OCI-LY7 (cell line): ENCODE results near the gene RAB26. TPM values are rescaled to one million over a fixed set of nuclear protein-coding genes. Genes with fewer than 3 reads are reported as not detected.

Experiments used
- BruUV-seq: library from RNA; stranded (reverse); fragments of 400-500 nt; replicated peaks from 2 replicates; lab custom pipeline; 2021; lab: Mats Ljungman, UMichigan
- CTCF ChIA-PET: fragments of 300-600 bp; sonication (Branson Sonifier 250); formaldehyde crosslinking; loops from one replicate; lab custom pipeline; 2022; ENCODE audit warnings: antibody characterized with exemption; ENCODE audit not compliant: unreplicated experiment; lab: Charles Lee
- POLR2A ChIA-PET: fragments of 300-600 bp; sonication (Branson Sonifier 250); formaldehyde crosslinking; loops from one replicate; lab custom pipeline; 2022; ENCODE audit warnings: antibody characterized with exemption; lab: Charles Lee
- DNase-seq: peaks from one replicate; pipeline ENCODE4 v3.0.0-alpha.2; 2015; ENCODE audit warnings: low spot score
- H2AFZ ChIP-seq: fragments of 200-600 bp; sonication (generic), shearing (Covaris generic); 2 replicates; pipeline ENCODE4 v1.6.1; 2014; ENCODE audit warnings: mild to moderate bottlenecking, antibody characterized with exemption, low read length, moderate library complexity
- H3K27ac ChIP-seq: fragments of 200-600 bp; sonication (generic); 2 replicates; pipeline ENCODE4 v1.5.1; 2014; ENCODE audit warnings: mixed run types, low read depth, mild to moderate bottlenecking, moderate library complexity, low read length, inconsistent platforms; ENCODE audit not compliant: poor library complexity, severe bottlenecking
- H3K36me3 ChIP-seq: fragments of 200-600 bp; sonication (generic); 2 replicates; pipeline ENCODE4 v1.6.1; 2014; ENCODE audit warnings: mild to moderate bottlenecking, antibody characterized with exemption, low read length, moderate library complexity, mixed read lengths; ENCODE audit not compliant: insufficient read depth
- H3K4me1 ChIP-seq: fragments of 200-600 bp; sonication (generic); 2 replicates; pipeline ENCODE4 v1.5.1; 2014; ENCODE audit warnings: mild to moderate bottlenecking, low read length; ENCODE audit not compliant: insufficient read depth, poor library complexity, severe bottlenecking
- H3K4me2 ChIP-seq: fragments of 200-600 bp; sonication (generic); 2 replicates; pipeline ENCODE4 v1.6.1; 2014; ENCODE audit warnings: mild to moderate bottlenecking, low read length
- H3K4me3 ChIP-seq: fragments of 200-600 bp; sonication (generic); 2 replicates; pipeline ENCODE4 v1.5.1; 2014; ENCODE audit warnings: mild to moderate bottlenecking, low read depth, low read length; ENCODE audit not compliant: poor library complexity, severe bottlenecking
- H3K79me2 ChIP-seq: fragments of 200-600 bp; sonication (generic); 2 replicates; pipeline ENCODE4 v1.6.1; 2016; ENCODE audit warnings: low read depth, mild to moderate bottlenecking, low read length, moderate library complexity, mixed read lengths; ENCODE audit not compliant: insufficient read depth
- H3K9me2 ChIP-seq: fragments of 200-600 bp; sonication (generic); 2 replicates; pipeline ENCODE4 v1.6.1; 2016; ENCODE audit warnings: mild to moderate bottlenecking, low read length, mixed read lengths; ENCODE audit not compliant: insufficient read depth
- H3K9me3 ChIP-seq: fragments of 200-600 bp; sonication (generic); 2 replicates; pipeline ENCODE4 v1.6.1; 2014; ENCODE audit warnings: mild to moderate bottlenecking, mixed run types, low read length, mixed read lengths
- H4K20me1 ChIP-seq: fragments of 200-600 bp; sonication (generic); 2 replicates; pipeline ENCODE4 v1.6.1; 2014; ENCODE audit warnings: mild to moderate bottlenecking, antibody characterized with exemption, low read length, moderate library complexity, mixed read lengths; ENCODE audit not compliant: insufficient read depth
- CTCF ChIP-seq: fragments of 200-600 bp; sonication (generic); conservative IDR thresholded peaks from 2 replicates; pipeline ENCODE4 v1.5.1; 2014; ENCODE audit warnings: mild to moderate bottlenecking, antibody characterized with exemption, low read length, moderate library complexity, mixed read lengths
- EZH2phosphoT487 ChIP-seq: fragments of 200-600 bp; sonication (generic); IDR thresholded peaks from 2 replicates; pipeline ENCODE4 v1.6.1; 2018; ENCODE audit warnings: low read depth, borderline replicate concordance, mild to moderate bottlenecking, mixed run types, antibody characterized with exemption, low read length, moderate library complexity, mixed read lengths
- intact Hi-C: fragments of 100-400 bp; cut with micrococcal nuclease; formaldehyde crosslinking; loops from one replicate; pipeline ENCODE4 v1.10.0; 2022; ENCODE audit not compliant: unreplicated experiment
- total RNA-seq, 2 experiments: library from RNA; depleted of rRNA in 1 of 2; stranded (reverse); fragments of >200 nt in 1 of 2; shearing (Covaris generic) in 1 of 2; gene quantifications; 2 replicates each; pipeline ENCODE4 v1.2.3, GENCODE V29; 2014 to 2022

RAB26 gene
- total RNA-seq, 2 experiments from 2014 or later = 5.0 to 9.5 TPM

DNA sequence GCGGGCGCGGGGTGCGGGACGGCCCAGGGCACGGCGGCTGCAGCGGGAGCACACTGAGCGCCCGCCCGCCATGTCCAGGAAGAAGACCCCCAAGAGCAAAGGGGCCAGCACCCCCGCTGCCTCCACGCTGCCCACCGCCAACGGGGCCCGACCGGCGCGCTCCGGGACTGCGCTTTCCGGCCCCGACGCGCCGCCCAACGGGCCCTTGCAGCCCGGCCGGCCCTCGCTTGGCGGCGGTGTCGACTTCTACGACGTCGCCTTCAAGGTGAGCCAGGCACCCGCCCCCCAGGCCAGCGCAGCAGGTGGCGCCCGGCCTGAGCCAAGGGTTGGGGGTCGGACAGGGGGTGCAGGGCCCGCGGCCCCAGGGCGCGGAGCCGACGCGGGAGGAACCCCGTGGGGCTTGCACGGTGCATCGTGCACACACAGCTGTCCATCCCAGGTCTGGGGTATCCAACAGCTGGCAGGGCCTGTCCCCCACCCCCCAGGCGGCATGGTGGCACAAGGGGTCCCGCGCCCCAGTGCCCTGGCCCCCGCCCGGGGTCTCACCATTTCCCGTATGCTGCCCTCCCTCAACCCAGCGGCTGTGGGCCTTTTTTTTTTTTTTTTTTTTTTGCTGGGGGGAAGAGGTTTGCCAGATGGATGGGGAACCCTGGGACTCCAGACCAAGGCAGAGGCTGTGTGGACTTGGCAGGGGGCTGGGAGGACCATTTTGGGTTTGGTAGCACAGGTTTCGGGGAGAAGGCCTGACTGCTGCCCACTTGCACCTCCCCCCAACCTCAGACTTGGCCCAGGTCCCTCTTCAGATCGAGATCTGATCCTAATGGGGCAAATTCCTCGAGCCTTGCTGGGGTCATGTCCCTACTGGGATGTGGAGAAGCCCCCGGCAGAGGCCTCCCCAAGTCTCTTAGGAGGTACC is 547 bp downstream of the RAB26 start:
- ChIA-PET POLR2A (no interaction called here), CTCF (no interaction called here)
- no TSS peak for BruUV-seq
- Histone ChIP-seq H3K27ac (peak overlapping the region; percentile 83), H3K79me2 (peaks cover 14% of the 10 kb centered on the region), H3K4me1 (peaks cover 54% of the 10 kb centered on the region), H4K20me1 (peaks cover 4% of the 10 kb centered on the region; the same call in 1 of the 2 replicates), H2AFZ (no peak overlapping the region), H3K9me2 (no peaks in the 10 kb centered on the region), H3K36me3 (peaks cover 33% of the 10 kb centered on the region), H3K4me2 (peak overlapping the region; percentile 100), H3K4me3 (peak overlapping the region; percentile 81), H3K9me3 (no peaks in the 10 kb centered on the region)
- DNase-seq = peak; percentile 54
- intact Hi-C loops = loop anchor here (2.0 kb wide), 1 partner anchor 20 kb away; no protein-coding TSS in a partner anchor
- TF ChIP-seq CTCF (0 out of 2 replicates have a peak, but pooled peaks have one; percentile 26), EZH2phosphoT487 (no peak)

GRCh38 chr16:2149630-2150417 is 1.4 kb downstream of the RAB26 start:
- peak overlapping the region; percentile 83 for H3K27ac ChIP-seq
- H3K79me2 ChIP-seq = peaks cover 22% of the 10 kb centered on the region
- no peak overlapping the region for H2AFZ ChIP-seq
- TF ChIP-seq CTCF (no peak), EZH2phosphoT487 (no peak)
- peaks cover 11% of the 10 kb centered on the region; the same call in 1 of the 2 replicates for H4K20me1 ChIP-seq
- H3K9me3 ChIP-seq = no peaks in the 10 kb centered on the region
- BruUV-seq = no TSS peak
- H3K4me1 ChIP-seq = peaks cover 54% of the 10 kb centered on the region
- peak overlapping the region; percentile 100 for H3K4me2 ChIP-seq
- H3K36me3 ChIP-seq = peaks cover 41% of the 10 kb centered on the region
- ChIA-PET POLR2A (no interaction called here), CTCF (no interaction called here)
- intact Hi-C loops = loop anchor here (2.0 to 10.0 kb wide), 3 partner anchors 21 to 275 kb away; partner anchors contain the start of genes CCNF and E4F1
- DNase-seq = peak; percentile 41
- H3K9me2 ChIP-seq = no peaks in the 10 kb centered on the region
- H3K4me3 ChIP-seq = peak overlapping the region; percentile 81
